ENCODE measurements around the gene ZNF423.

DNA sequence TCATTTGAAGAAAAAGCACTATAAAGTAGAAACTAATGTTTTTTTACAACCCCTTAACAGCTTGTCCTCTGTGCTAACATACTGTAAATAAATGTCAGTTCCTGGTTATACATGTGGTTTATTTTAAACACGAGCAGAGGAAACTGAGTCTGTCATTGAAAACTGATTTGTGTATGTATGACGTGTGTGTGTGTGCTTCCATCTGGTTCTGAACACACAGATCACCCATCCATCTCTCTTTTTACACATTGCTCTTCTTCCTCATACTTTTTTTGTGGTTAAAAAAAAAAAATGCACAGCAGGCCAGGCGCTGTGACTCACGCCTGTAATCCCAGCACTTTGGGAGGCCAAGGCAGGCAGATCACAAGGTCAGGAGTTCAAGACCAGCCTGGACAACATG is 49.5 kb downstream of the ZNF423 start:
- TF ChIP-seq EZH2 (IDR thresholded peaks at IDR 0.05; ENCODE audit: low read depth, unreplicated experiment) (no peak), STAT1 (IDR thresholded peaks at IDR 0.05; ENCODE audit: unreplicated experiment) (no peak), JUNB (IDR thresholded peaks at IDR 0.05; ENCODE audit: unreplicated experiment) (no peak), CREB1 (CRISPR knock-in tag; IDR thresholded peaks at IDR 0.05; ENCODE audit: low read depth) (no peak), POLR2AphosphoS5 (IDR thresholded peaks at IDR 0.05; ENCODE audit: low read depth) (no peak), NANOG (IDR thresholded peaks at IDR 0.05; ENCODE audit: borderline replicate concordance) (no peak), ZNF114 (CRISPR knock-in tag; IDR thresholded peaks at IDR 0.05) (no peak), EZH2phosphoT487 (IDR thresholded peaks at IDR 0.05; ENCODE audit: unreplicated experiment) (no peak), ZNF331 (CRISPR knock-in tag; IDR thresholded peaks at IDR 0.05; ENCODE audit: low read depth) (no peak)
- TF ChIP-seq, protein P1, sequence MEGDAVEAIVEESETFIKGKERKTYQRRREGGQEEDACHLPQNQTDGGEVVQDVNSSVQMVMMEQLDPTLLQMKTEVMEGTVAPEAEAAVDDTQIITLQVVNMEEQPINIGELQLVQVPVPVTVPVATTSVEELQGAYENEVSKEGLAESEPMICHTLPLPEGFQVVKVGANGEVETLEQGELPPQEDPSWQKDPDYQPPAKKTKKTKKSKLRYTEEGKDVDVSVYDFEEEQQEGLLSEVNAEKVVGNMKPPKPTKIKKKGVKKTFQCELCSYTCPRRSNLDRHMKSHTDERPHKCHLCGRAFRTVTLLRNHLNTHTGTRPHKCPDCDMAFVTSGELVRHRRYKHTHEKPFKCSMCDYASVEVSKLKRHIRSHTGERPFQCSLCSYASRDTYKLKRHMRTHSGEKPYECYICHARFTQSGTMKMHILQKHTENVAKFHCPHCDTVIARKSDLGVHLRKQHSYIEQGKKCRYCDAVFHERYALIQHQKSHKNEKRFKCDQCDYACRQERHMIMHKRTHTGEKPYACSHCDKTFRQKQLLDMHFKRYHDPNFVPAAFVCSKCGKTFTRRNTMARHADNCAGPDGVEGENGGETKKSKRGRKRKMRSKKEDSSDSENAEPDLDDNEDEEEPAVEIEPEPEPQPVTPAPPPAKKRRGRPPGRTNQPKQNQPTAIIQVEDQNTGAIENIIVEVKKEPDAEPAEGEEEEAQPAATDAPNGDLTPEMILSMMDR (conservative IDR thresholded peaks at IDR 0.05; ENCODE audit: low read depth in 2 of 2) = no peak
- TF ChIP-seq, protein P2, sequence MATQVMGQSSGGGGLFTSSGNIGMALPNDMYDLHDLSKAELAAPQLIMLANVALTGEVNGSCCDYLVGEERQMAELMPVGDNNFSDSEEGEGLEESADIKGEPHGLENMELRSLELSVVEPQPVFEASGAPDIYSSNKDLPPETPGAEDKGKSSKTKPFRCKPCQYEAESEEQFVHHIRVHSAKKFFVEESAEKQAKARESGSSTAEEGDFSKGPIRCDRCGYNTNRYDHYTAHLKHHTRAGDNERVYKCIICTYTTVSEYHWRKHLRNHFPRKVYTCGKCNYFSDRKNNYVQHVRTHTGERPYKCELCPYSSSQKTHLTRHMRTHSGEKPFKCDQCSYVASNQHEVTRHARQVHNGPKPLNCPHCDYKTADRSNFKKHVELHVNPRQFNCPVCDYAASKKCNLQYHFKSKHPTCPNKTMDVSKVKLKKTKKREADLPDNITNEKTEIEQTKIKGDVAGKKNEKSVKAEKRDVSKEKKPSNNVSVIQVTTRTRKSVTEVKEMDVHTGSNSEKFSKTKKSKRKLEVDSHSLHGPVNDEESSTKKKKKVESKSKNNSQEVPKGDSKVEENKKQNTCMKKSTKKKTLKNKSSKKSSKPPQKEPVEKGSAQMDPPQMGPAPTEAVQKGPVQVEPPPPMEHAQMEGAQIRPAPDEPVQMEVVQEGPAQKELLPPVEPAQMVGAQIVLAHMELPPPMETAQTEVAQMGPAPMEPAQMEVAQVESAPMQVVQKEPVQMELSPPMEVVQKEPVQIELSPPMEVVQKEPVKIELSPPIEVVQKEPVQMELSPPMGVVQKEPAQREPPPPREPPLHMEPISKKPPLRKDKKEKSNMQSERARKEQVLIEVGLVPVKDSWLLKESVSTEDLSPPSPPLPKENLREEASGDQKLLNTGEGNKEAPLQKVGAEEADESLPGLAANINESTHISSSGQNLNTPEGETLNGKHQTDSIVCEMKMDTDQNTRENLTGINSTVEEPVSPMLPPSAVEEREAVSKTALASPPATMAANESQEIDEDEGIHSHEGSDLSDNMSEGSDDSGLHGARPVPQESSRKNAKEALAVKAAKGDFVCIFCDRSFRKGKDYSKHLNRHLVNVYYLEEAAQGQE (IDR thresholded peaks at IDR 0.05; ENCODE audit: unreplicated experiment) = no peak
- TF ChIP-seq, protein P3, sequence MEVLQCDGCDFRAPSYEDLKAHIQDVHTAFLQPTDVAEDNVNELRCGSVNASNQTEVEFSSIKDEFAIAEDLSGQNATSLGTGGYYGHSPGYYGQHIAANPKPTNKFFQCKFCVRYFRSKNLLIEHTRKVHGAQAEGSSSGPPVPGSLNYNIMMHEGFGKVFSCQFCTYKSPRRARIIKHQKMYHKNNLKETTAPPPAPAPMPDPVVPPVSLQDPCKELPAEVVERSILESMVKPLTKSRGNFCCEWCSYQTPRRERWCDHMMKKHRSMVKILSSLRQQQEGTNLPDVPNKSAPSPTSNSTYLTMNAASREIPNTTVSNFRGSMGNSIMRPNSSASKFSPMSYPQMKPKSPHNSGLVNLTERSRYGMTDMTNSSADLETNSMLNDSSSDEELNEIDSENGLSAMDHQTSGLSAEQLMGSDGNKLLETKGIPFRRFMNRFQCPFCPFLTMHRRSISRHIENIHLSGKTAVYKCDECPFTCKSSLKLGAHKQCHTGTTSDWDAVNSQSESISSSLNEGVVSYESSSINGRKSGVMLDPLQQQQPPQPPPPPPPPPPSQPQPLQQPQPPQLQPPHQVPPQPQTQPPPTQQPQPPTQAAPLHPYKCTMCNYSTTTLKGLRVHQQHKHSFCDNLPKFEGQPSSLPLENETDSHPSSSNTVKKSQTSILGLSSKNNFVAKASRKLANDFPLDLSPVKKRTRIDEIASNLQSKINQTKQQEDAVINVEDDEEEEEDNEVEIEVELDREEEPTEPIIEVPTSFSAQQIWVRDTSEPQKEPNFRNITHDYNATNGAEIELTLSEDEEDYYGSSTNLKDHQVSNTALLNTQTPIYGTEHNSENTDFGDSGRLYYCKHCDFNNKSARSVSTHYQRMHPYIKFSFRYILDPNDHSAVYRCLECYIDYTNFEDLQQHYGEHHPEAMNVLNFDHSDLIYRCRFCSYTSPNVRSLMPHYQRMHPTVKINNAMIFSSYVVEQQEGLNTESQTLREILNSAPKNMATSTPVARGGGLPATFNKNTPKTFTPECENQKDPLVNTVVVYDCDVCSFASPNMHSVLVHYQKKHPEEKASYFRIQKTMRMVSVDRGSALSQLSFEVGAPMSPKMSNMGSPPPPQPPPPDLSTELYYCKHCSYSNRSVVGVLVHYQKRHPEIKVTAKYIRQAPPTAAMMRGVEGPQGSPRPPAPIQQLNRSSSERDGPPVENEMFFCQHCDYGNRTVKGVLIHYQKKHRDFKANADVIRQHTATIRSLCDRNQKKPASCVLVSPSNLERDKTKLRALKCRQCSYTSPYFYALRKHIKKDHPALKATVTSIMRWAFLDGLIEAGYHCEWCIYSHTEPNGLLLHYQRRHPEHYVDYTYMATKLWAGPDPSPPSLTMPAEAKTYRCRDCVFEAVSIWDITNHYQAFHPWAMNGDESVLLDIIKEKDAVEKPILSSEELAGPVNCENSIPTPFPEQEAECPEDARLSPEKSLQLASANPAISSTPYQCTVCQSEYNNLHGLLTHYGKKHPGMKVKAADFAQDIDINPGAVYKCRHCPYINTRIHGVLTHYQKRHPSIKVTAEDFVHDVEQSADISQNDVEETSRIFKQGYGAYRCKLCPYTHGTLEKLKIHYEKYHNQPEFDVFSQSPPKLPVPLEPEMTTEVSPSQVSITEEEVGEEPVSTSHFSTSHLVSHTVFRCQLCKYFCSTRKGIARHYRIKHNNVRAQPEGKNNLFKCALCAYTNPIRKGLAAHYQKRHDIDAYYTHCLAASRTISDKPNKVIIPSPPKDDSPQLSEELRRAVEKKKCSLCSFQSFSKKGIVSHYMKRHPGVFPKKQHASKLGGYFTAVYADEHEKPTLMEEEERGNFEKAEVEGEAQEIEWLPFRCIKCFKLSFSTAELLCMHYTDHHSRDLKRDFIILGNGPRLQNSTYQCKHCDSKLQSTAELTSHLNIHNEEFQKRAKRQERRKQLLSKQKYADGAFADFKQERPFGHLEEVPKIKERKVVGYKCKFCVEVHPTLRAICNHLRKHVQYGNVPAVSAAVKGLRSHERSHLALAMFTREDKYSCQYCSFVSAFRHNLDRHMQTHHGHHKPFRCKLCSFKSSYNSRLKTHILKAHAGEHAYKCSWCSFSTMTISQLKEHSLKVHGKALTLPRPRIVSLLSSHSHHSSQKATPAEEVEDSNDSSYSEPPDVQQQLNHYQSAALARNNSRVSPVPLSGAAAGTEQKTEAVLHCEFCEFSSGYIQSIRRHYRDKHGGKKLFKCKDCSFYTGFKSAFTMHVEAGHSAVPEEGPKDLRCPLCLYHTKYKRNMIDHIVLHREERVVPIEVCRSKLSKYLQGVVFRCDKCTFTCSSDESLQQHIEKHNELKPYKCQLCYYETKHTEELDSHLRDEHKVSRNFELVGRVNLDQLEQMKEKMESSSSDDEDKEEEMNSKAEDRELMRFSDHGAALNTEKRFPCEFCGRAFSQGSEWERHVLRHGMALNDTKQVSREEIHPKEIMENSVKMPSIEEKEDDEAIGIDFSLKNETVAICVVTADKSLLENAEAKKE (CRISPR knock-in tag; IDR thresholded peaks at IDR 0.05) = no peak
- TF ChIP-seq, protein P4, sequence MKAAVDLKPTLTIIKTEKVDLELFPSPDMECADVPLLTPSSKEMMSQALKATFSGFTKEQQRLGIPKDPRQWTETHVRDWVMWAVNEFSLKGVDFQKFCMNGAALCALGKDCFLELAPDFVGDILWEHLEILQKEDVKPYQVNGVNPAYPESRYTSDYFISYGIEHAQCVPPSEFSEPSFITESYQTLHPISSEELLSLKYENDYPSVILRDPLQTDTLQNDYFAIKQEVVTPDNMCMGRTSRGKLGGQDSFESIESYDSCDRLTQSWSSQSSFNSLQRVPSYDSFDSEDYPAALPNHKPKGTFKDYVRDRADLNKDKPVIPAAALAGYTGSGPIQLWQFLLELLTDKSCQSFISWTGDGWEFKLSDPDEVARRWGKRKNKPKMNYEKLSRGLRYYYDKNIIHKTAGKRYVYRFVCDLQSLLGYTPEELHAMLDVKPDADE (IDR thresholded peaks at IDR 0.05) = no peak
